Body of pancreas (tissue), 4 donors: ENCODE measurements around the gene NUP107. TPM values are rescaled to one million over a fixed set of nuclear protein-coding genes. Genes with fewer than 3 reads are reported as not detected.

Experiments
- ATAC-seq: fragments of 150-250 bp; one replicate; pipeline ENCODE4 v1.9.1; 2016
- DNase-seq, 4 donors: peaks; one replicate each; pipeline ENCODE4 v3.0.0-alpha.2; 2019
- H3K27ac ChIP-seq, 4 donors: fragments of 200-600 bp; sonication (generic); 1 replicate in 3 of 4; 2 replicates in 1 of 4; pipeline versions ENCODE4 v1.5.1 to v1.6.1; 2016 to 2019; ENCODE audit warnings: mild to moderate bottlenecking in 1 of 4, mixed read lengths in 1 of 4, moderate library complexity in 1 of 4
- H3K27me3 ChIP-seq, 2 donors: fragments of 200-600 bp; sonication (generic); one replicate each; pipeline ENCODE4 v1.6.0; 2016; ENCODE audit warnings: mild to moderate bottlenecking in 1 of 2
- H3K36me3 ChIP-seq, 2 donors: fragments of 200-600 bp; sonication (generic); replicated peaks in 1 of 2; 2 replicates each; pipeline ENCODE4 v1.5.1; 2016; ENCODE audit warnings: low read depth in 2 of 2; ENCODE audit not compliant: insufficient read depth in 1 of 2
- H3K4me1 ChIP-seq: fragments of 200-600 bp; sonication (generic); one replicate; pipeline ENCODE4 v1.6.0; 2016
- H3K4me3 ChIP-seq, 2 donors: fragments of 200-600 bp; sonication (generic); 1 replicate in 1 of 2; 2 replicates in 1 of 2; pipeline ENCODE4 v1.5.1; 2016 to 2019
- H3K9me3 ChIP-seq, 3 donors: fragments of 200-600 bp; sonication (generic); 1 replicate in 2 of 3; 2 replicates in 1 of 3; pipeline ENCODE4 v1.5.1; 2016
- CTCF ChIP-seq, 7 experiments: fragments of 450-650 bp in 4 of 7; fragments of 200-600 bp in 3 of 7; sonication (generic) in 3 of 7; IDR thresholded peaks; one replicate each; pipeline ENCODE4 v1.5.1; 2016 to 2019; ENCODE audit warnings: antibody characterized with exemption in 7 of 7
- POLR2A ChIP-seq, 3 donors: fragments of 450-650 bp; IDR thresholded peaks; one replicate each; pipeline ENCODE4 v1.6.1; 2016; ENCODE audit warnings: antibody characterized with exemption in 3 of 3, mild to moderate bottlenecking in 2 of 3
- WGBS, 2 donors: methylation state at CpG; one replicate each; pipeline ENCODE4 v1.1.5; 2017; 5-methylcytosine and 5-hydroxymethylcytosine counted together
- intact Hi-C: fragments of 100-400 bp; cut with DNase I; formaldehyde crosslinking; loops from one replicate; pipeline ENCODE4 v1.15.1; 2023
- total RNA-seq, 2 donors: library from RNA; depleted of rRNA; stranded (reverse); fragments of >200 nt; gene quantifications; one replicate each; pipeline ENCODE4 v1.1.0, GENCODE V29; 2016

NUP107 gene
- total RNA-seq, 2 donors from 2014 or later: 29.6 to 34.9 TPM

GRCh38 chr12:68792952-68793351, 106.2 kb downstream of the NUP107 start:
- H3K36me3 ChIP-seq: no peaks in the 10 kb centered on the region
- no peaks in the 10 kb centered on the region for H3K27me3 ChIP-seq
- peaks cover 18% of the 10 kb centered on the region for H3K4me1 ChIP-seq
- DNase-seq (no peak), ATAC-seq (peak; percentile 54)
- no peaks in the 10 kb centered on the region for H3K9me3 ChIP-seq
- H3K4me3 ChIP-seq: no peak overlapping the region
- no peak for TF ChIP-seq CTCF (IDR thresholded peaks at IDR 0.05)
- no peak for TF ChIP-seq POLR2A (IDR thresholded peaks at IDR 0.05)
- WGBS, 2 donors: 55 to 72% methylated on average over 2 of the region's 2 CpGs
- no peak overlapping the region for H3K27ac ChIP-seq
- intact Hi-C loops: no loop called here

- no peaks in the 10 kb centered on the region for H3K27me3 ChIP-seq
- no peak overlapping the region for H3K4me3 ChIP-seq
- intact Hi-C loops: no loop called here
- WGBS, 2 donors: 82 to 85% methylated on average over 4 of the region's 4 CpGs
- no peaks in the 10 kb centered on the region for H3K36me3 ChIP-seq
- no peak for ATAC-seq
- peaks cover 13% of the 10 kb centered on the region for H3K4me1 ChIP-seq
- TF ChIP-seq POLR2A (IDR thresholded peaks at IDR 0.05) (no peak), CTCF (IDR thresholded peaks at IDR 0.05) (no peak)
- no peaks in the 10 kb centered on the region for H3K9me3 ChIP-seq
- no peak for DNase-seq
- H3K27ac ChIP-seq: no peak overlapping the region
Measured at GRCh38 chr12:68793436-68793835, 106.7 kb downstream of the NUP107 start.

- Histone ChIP-seq H3K9me3 (no peaks in the 10 kb centered on the region), H3K27me3 (no peaks in the 10 kb centered on the region), H3K4me1 (peaks cover 7% of the 10 kb centered on the region), H3K27ac (no peak overlapping the region), H3K4me3 (no peak overlapping the region), H3K36me3 (no peaks in the 10 kb centered on the region)
- intact Hi-C loops: no loop called here
- 89 to 94% methylated on average over 4 of the region's 4 CpGs for WGBS, 2 donors
- TF ChIP-seq CTCF (IDR thresholded peaks at IDR 0.05) (no peak), POLR2A (IDR thresholded peaks at IDR 0.05) (no peak)
- DNase-seq: no peak
- no peak for ATAC-seq
Measured at GRCh38 chr12:68793975-68794652, 107.3 kb downstream of the NUP107 start.

GRCh38 chr12:68794653-68795251, 108.0 kb downstream of the NUP107 start:
- peaks cover 4% of the 10 kb centered on the region for H3K4me1 ChIP-seq
- H3K9me3 ChIP-seq: no peaks in the 10 kb centered on the region
- no peak overlapping the region for H3K4me3 ChIP-seq
- DNase-seq: no peak
- H3K36me3 ChIP-seq: no peaks in the 10 kb centered on the region
- WGBS, 2 donors: 91 to 95% methylated on average over 3 of the region's 3 CpGs
- TF ChIP-seq POLR2A (IDR thresholded peaks at IDR 0.05) (no peak), CTCF (IDR thresholded peaks at IDR 0.05) (no peak)
- intact Hi-C loops: no loop called here
- ATAC-seq: no peak
- no peaks in the 10 kb centered on the region for H3K27me3 ChIP-seq
- H3K27ac ChIP-seq: no peak overlapping the region

Other genes with a start within 250 kb of the NUP107 start
- 10 to 100 TPM; 47.5 to 74.5 TPM for gene RAP1B, start 76.1 kb upstream of the NUP107 start, total RNA-seq
- gene SLC35E3, start 59.2 kb downstream of the NUP107 start, total RNA-seq: 1 to 10 TPM; 2.1 to 2.6 TPM
- gene MDM2, start 121.2 kb downstream of the NUP107 start, total RNA-seq: 10 to 100 TPM; 54.1 to 93.4 TPM
- gene CPM, start 246.2 kb downstream of the NUP107 start, total RNA-seq: 10 to 100 TPM; 34.6 to 35.0 TPM